Neural progenitor cell (in vitro differentiated cells): Measurements from ENCODE around the gene ELAC2.

ENCODE experiments used
- EZH2 ChIP-seq: fragments of 200-600 bp; sonication (generic); IDR thresholded peaks from 2 replicates; pipeline ENCODE4 v1.6.1; 2017; ENCODE audit warnings: antibody characterized with exemption, mild to moderate bottlenecking, moderate library complexity
- TF ChIP-seq, protein P1 (sequence below): fragments of 200-600 bp; sonication (generic); IDR thresholded peaks from 2 replicates; pipeline ENCODE4 v1.5.1; 2017; ENCODE audit warnings: antibody characterized with exemption, mild to moderate bottlenecking

DNA sequence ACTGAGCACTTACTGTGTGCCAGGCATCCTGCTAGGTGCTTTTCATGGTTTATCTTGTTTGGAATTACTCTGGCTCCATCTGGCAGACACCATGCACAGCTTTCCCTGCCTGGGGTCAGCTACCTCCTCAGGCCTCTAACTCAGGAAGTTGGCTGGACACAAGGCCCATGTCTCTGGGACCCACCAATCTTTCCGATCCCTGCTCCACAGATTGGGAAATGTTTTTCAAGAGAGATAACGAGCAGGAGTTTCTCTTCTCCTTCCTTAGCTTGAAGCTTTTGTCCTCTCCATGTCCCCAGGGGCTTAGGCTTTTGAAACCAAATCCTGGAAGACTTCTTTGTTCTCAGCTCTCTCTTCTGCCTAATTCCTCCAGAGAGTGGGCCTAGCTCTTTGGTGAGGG lies 11.5 kb upstream of the ELAC2 start:
- TF ChIP-seq, protein P1, sequence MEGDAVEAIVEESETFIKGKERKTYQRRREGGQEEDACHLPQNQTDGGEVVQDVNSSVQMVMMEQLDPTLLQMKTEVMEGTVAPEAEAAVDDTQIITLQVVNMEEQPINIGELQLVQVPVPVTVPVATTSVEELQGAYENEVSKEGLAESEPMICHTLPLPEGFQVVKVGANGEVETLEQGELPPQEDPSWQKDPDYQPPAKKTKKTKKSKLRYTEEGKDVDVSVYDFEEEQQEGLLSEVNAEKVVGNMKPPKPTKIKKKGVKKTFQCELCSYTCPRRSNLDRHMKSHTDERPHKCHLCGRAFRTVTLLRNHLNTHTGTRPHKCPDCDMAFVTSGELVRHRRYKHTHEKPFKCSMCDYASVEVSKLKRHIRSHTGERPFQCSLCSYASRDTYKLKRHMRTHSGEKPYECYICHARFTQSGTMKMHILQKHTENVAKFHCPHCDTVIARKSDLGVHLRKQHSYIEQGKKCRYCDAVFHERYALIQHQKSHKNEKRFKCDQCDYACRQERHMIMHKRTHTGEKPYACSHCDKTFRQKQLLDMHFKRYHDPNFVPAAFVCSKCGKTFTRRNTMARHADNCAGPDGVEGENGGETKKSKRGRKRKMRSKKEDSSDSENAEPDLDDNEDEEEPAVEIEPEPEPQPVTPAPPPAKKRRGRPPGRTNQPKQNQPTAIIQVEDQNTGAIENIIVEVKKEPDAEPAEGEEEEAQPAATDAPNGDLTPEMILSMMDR: no peak
- no peak for TF ChIP-seq EZH2
